HL-60/S4 (cell line): ENCODE results near the gene TSPEAR.

Experiments used
- in situ Hi-C: fragments of 300-500 bp; cut with MboI; formaldehyde crosslinking; loops from 2 replicates; pipeline ENCODE4 v1.14.3; 2022; ENCODE audit warnings: low sequenced_read_pairs

Gene TSPEAR

DNA sequence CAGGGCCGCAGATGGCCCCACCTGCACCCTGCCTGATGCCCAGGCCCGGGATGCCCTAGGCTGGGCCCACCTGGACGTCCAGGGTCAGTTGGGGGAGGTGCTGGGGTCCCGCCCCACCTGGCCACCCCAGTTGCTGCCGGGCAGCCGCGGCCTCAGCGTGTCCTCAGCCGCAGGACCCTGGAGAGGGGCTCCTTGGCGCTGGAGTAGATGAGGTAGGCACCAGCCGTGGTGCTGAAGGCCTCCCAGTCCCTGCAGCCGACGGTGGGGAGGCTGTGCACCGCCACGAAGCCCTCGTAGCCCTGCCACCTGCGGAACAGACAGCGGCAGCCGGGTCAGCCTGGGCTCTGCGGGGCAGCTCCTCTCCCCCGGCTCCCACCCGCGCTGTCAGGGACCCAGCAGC, 211.7 kb downstream of the TSPEAR start:
- in situ Hi-C loops: loop anchor here (25.0 kb wide), 2 partner anchors 438 to 687 kb away; partner anchors contain the start of gene SLX9

- in situ Hi-C loops: loop anchor here (25.0 kb wide), 1 partner anchor 687 kb away; no protein-coding TSS in a partner anchor
Observed at GRCh38 chr21:44499211-44499560, 212.2 kb downstream of the TSPEAR start.

- in situ Hi-C loops: loop anchor here (25.0 kb wide), 1 partner anchor 686 kb away; no protein-coding TSS in a partner anchor
Observed at GRCh38 chr21:44498280-44499210, 212.8 kb downstream of the TSPEAR start.

GRCh38 chr21:44497703-44498126, 213.7 kb downstream of the TSPEAR start:
- in situ Hi-C loops: loop anchor here (25.0 kb wide), 1 partner anchor 685 kb away; no protein-coding TSS in a partner anchor

GRCh38 chr21:44496564-44497550, 214.5 kb downstream of the TSPEAR start:
- in situ Hi-C loops: loop anchor here (25.0 kb wide), 1 partner anchor 685 kb away; no protein-coding TSS in a partner anchor

GRCh38 chr21:44495611-44496563, 215.5 kb downstream of the TSPEAR start:
- in situ Hi-C loops: loop anchor here (25.0 kb wide), 1 partner anchor 684 kb away; no protein-coding TSS in a partner anchor

DNA sequence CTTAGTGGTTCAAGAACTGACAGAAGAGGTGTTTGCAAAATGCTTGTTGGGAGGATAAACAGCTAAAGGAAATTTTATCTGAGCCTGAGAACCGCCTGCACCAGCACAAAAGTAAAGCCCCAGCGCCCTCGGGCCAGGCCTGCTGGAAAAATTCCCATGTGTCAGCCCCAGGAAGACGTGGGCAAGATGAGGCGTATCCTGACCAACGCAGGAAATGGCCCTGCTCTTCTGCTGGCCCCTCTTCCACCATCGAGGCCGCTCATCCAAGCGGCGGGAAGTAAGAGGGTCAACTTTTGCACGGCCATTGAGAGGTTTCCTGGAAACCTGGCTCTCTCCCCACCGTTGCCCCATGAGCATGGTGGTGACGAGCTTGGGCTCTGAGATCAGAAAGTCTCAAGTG, 216.4 kb downstream of the TSPEAR start:
- in situ Hi-C loops: loop anchor here (25.0 kb wide), 1 partner anchor 683 kb away; no protein-coding TSS in a partner anchor

DNA sequence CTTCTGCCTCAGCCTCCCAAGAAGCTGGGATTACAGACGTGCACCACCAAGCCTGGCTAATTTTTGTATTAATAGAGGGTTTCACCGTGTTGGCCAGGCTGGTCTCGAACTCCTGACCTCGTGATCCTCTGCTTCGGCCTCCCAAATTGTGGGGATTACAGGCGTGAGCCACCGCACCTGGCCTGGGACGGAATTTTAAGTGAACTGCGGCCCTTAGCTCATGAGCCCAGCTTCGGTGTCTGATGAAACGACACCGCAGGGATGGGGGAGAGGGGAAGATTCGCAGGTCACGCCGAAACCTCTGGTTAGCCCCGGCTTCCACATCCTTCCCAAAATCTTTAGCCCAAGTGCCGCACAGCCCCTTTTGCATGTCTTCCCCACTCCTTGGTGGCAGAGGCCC, 217.0 kb downstream of the TSPEAR start:
- in situ Hi-C loops: loop anchor here (25.0 kb wide), 1 partner anchor 682 kb away; no protein-coding TSS in a partner anchor

- in situ Hi-C loops: loop anchor here (25.0 kb wide), 1 partner anchor 680 kb away; no protein-coding TSS in a partner anchor
Observed at GRCh38 chr21:44492567-44493385, 218.6 kb downstream of the TSPEAR start.

DNA sequence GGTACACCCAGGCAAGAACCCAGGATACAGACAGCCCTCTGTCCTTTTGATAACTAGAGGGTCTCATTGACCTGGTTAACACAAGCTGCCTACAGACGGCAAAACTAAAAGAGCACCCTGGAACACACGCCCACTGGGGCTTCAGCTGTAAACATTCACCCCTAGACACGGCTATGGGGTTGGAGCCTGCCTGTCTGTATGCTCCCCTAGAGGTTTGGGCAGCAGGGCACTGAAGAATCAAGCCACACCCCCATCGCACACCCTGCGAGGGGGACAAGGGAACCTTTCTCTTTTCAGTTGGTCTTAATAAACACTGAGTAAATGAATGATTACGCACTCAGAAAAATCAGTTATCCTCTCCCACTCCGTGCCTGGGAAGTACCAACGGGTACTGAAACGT, 220.6 kb downstream of the TSPEAR start:
- in situ Hi-C loops: loop anchor here (25.0 kb wide), 1 partner anchor 679 kb away; no protein-coding TSS in a partner anchor

- in situ Hi-C loops: loop anchor here (25.0 kb wide), 1 partner anchor 678 kb away; no protein-coding TSS in a partner anchor
Observed at GRCh38 chr21:44490405-44490804, 221.0 kb downstream of the TSPEAR start.

DNA sequence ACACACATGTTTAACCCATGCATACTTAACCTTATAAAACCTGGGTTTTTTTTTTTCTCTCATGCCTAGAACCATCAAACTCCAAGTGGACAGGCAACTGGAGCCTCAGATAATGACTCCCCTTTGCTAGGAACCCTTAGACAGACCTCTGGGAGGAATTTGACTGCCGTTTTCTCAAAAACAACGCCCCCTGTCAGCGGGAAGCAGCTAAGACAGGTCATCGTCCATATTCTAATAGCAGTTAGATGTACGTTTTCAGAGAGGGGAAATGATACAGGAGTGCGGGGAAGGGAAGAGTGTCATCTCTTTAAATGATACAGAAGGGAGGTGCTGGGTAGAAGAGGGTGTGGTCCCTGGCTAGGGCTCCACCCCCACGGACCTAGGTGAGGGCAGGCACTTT, 221.4 kb downstream of the TSPEAR start:
- in situ Hi-C loops: loop anchor here (25.0 kb wide), 1 partner anchor 678 kb away; no protein-coding TSS in a partner anchor

GRCh38 chr21:44487831-44488230, 223.5 kb downstream of the TSPEAR start:
- in situ Hi-C loops: loop anchor here (25.0 kb wide), 1 partner anchor 676 kb away; no protein-coding TSS in a partner anchor

DNA sequence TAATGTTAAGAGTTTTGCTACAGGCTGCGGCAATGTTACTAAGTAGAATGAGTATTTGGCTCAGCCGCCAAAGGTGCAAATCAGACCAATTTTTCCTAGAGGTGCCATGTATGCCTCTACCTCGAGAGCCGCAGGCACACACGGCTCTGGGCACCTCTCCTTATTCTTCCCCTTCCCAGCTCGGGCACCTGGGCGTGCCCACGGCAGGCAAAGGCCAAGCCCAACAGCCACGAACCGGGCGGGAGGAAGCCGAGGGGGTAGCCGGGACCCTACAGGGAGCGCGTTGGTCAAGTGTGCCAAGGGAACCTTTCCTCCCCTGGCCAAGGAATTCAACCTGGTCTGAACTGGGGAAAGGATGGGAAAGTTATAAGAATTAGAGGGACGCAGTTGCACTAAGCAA, 225.1 kb downstream of the TSPEAR start:
- in situ Hi-C loops: loop anchor here (25.0 kb wide), 1 partner anchor 674 kb away; no protein-coding TSS in a partner anchor

DNA sequence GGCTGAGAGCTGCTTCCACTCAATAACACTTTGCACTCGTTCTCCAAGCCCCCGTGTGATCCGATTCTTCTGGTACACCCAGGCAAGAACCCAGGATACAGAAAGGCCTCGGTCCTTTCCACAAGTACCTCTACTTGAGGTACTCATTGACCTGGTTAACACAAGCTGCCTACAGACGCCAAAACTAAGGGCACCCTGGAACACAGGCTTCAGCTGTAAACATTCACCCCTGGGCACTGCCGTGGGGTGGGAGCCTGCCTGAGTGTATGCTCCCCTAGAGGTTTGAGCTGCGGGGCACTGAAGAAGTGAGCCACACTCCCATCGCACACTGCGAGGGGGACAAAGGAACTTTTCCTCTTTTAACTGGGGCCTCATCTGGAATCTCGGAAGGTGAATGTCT, 225.6 kb downstream of the TSPEAR start:
- in situ Hi-C loops: loop anchor here (25.0 kb wide), 1 partner anchor 673 kb away; no protein-coding TSS in a partner anchor

GRCh38 chr21:44485254-44485793, 226.0 kb downstream of the TSPEAR start:
- in situ Hi-C loops: loop anchor here (25.0 kb wide), 1 partner anchor 673 kb away; no protein-coding TSS in a partner anchor

DNA sequence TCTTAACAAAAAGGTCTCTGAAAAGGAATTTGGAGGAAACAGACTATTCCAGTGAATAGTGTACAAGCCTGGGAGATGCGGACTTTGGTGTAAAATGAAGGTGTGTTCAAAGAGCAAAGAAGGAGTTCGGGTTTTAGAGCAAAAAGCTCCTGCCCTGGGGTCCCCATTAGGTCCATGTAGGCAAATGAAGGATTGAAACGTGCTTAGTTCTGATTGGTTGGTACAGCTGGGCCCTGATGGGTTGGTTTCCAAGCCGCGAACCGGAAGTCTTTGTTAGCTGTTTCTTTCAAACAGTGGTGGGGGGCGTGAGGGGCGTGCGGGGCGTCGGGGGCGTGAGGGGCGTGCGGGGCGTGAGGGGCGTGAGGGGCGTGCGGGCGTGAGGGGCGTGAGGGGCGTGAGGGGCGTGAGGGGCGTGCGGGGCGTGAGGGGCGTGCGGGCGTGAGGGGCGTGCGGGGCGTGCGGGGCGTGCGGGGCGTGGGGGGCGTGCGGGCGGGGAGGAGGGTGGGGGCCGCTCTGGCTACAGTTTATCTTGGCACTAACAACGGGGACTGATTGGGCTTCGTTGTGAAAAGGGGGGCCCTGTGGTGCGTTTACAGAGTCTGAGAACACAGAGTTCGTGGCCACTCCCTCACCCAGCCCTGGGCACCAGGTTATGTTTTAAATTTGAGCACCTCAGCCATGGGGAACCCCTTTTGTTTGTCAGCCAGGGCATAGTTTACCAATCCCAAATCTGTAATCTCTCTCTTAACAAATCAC, 226.7 kb downstream of the TSPEAR start:
- in situ Hi-C loops: loop anchor here (25.0 kb wide), 1 partner anchor 672 kb away; no protein-coding TSS in a partner anchor
